WTC11 (cell line): ENCODE data around the gene OSBPL10. TPM values are rescaled to one million over a fixed set of nuclear protein-coding genes. Genes with fewer than 3 reads are reported as not detected.

ENCODE experiments used
- ATAC-seq: fragments of 200-7000 bp; cut with Tn5 transposase; 2 replicates; pipeline ENCODE4 v1.10.0; 2021; ENCODE audit warnings: mild to moderate bottlenecking, moderate library complexity
- CTCF ChIA-PET: fragments of 300-600 bp; sonication (Branson Sonifier 250); formaldehyde crosslinking; loops from one replicate; lab custom pipeline; 2021; ENCODE audit warnings: antibody characterized with exemption; lab: Charles Lee
- POLR2A ChIA-PET: fragments of 350-600 bp; sonication (Branson Sonifier 250); formaldehyde crosslinking; loops from one replicate; lab custom pipeline; 2021; ENCODE audit warnings: antibody characterized with exemption; lab: Charles Lee
- DNase-seq: peaks from one replicate; pipeline ENCODE4 v3.0.0; 2021; ENCODE audit warnings: low spot score
- H3K27ac Mint-ChIP-seq: 2 replicates; pipeline ENCODE4 v1.8.0; 2021; ENCODE audit warnings: mixed read lengths
- H3K27me3 Mint-ChIP-seq: 2 replicates; pipeline ENCODE4 v1.8.0; 2021; ENCODE audit warnings: low read depth, mild to moderate bottlenecking, moderate library complexity, mixed read lengths
- H3K36me3 Mint-ChIP-seq: 2 replicates; pipeline ENCODE4 v1.8.0; 2021; ENCODE audit warnings: mixed read lengths
- H3K4me1 Mint-ChIP-seq: 2 replicates; pipeline ENCODE4 v1.8.0; 2022; ENCODE audit warnings: mixed read lengths
- H3K4me3 Mint-ChIP-seq: 2 replicates; pipeline ENCODE4 v1.8.0; 2021; ENCODE audit warnings: mild to moderate bottlenecking, moderate library complexity, mixed read lengths
- H3K9me3 Mint-ChIP-seq: 2 replicates; pipeline ENCODE4 v1.8.0; 2021; ENCODE audit warnings: mixed read lengths
- CREM ChIP-seq: sonication (generic); formaldehyde crosslinking; IDR thresholded peaks from 2 replicates; pipeline ENCODE4 v1.8.1; 2022; ENCODE audit warnings: mild to moderate bottlenecking, missing genetic modification reagents, moderate library complexity
- ETV6 ChIP-seq: sonication (generic); formaldehyde crosslinking; IDR thresholded peaks from 2 replicates; pipeline ENCODE4 v1.8.1; 2022; ENCODE audit warnings: mild to moderate bottlenecking, missing genetic modification reagents
- GRHL2 ChIP-seq: fragments of 250-450 bp; sonication (Bioruptor Pico); IDR thresholded peaks from 2 replicates; pipeline ENCODE4 v1.8.0; 2022; ENCODE audit warnings: mild to moderate bottlenecking, moderate library complexity; ENCODE audit not compliant: insufficient replicate concordance, severe bottlenecking
- JAZF1 ChIP-seq: fragments of 250-450 bp; sonication (Bioruptor Pico); IDR thresholded peaks from 2 replicates; pipeline ENCODE4 v1.9.0; 2021; ENCODE audit warnings: moderate library complexity, mild to moderate bottlenecking, inconsistent platforms
- NFE2L1 ChIP-seq: sonication (generic); formaldehyde crosslinking; IDR thresholded peaks from 2 replicates; pipeline ENCODE4 v1.8.1; 2023; ENCODE audit warnings: missing genetic modification reagents
- NR2C2 ChIP-seq: sonication (generic); formaldehyde crosslinking; IDR thresholded peaks from 2 replicates; pipeline ENCODE4 v1.8.0; 2022; ENCODE audit warnings: mild to moderate bottlenecking, missing genetic modification reagents
- PRRX2 ChIP-seq: fragments of 250-450 bp; sonication (Bioruptor Pico); IDR thresholded peaks from 2 replicates; pipeline ENCODE4 v1.8.0; 2021; ENCODE audit warnings: mild to moderate bottlenecking
- TEAD1 ChIP-seq: sonication (generic); formaldehyde crosslinking; IDR thresholded peaks from 2 replicates; pipeline ENCODE4 v1.8.0; 2022; ENCODE audit warnings: mild to moderate bottlenecking, missing genetic modification reagents
- ZNF396 ChIP-seq: fragments of 250-450 bp; sonication (Bioruptor Pico); IDR thresholded peaks from 2 replicates; pipeline ENCODE4 v1.8.0; 2021; ENCODE audit warnings: mild to moderate bottlenecking, moderate library complexity, borderline replicate concordance
- total RNA-seq: library from RNA; stranded (reverse); gene quantifications from 3 replicates; pipeline ENCODE4 v1.2.3, GENCODE V29; 2021
- TF ChIP-seq, protein P1 (sequence below): fragments of 250-450 bp; sonication (Bioruptor Pico); IDR thresholded peaks from 2 replicates; pipeline ENCODE4 v2.1.2; 2022; ENCODE audit warnings: mild to moderate bottlenecking, moderate library complexity
- TF ChIP-seq, protein P2 (sequence below): sonication (generic); formaldehyde crosslinking; conservative IDR thresholded peaks from 2 replicates; pipeline ENCODE4 v1.8.1; 2023; ENCODE audit warnings: mild to moderate bottlenecking, low read depth, missing genetic modification reagents, moderate library complexity
- TF ChIP-seq, protein P3 (sequence below): fragments of 250-450 bp; sonication (Bioruptor Pico); IDR thresholded peaks from 2 replicates; pipeline ENCODE4 v1.9.0; 2021; ENCODE audit warnings: mild to moderate bottlenecking
- TF ChIP-seq, protein P4 (sequence below): sonication (generic); formaldehyde crosslinking; IDR thresholded peaks from 2 replicates; pipeline ENCODE4 v1.8.0; 2022; ENCODE audit warnings: missing genetic modification reagents
- TF ChIP-seq, protein P5 (sequence below): sonication (generic); formaldehyde crosslinking; IDR thresholded peaks from 2 replicates; pipeline ENCODE4 v1.8.1; 2022; ENCODE audit warnings: missing genetic modification reagents, borderline replicate concordance
- TF ChIP-seq, protein P6 (sequence below): sonication (generic); formaldehyde crosslinking; IDR thresholded peaks from 2 replicates; pipeline ENCODE4 v1.8.0; 2023; ENCODE audit warnings: mild to moderate bottlenecking, missing genetic modification reagents
- TF ChIP-seq, protein P7 (sequence below): sonication (generic); formaldehyde crosslinking; IDR thresholded peaks from 2 replicates; pipeline ENCODE4 v1.8.1; 2023; ENCODE audit warnings: mild to moderate bottlenecking, missing genetic modification reagents, moderate library complexity
- TF ChIP-seq, protein P8 (sequence below): fragments of 250-450 bp; sonication (Bioruptor Pico); IDR thresholded peaks from 2 replicates; pipeline ENCODE4 v1.9.0; 2021; ENCODE audit warnings: mild to moderate bottlenecking

The OSBPL10 gene
- total RNA-seq, 1 experiment from 2014 or later, result 84.1 TPM

DNA sequence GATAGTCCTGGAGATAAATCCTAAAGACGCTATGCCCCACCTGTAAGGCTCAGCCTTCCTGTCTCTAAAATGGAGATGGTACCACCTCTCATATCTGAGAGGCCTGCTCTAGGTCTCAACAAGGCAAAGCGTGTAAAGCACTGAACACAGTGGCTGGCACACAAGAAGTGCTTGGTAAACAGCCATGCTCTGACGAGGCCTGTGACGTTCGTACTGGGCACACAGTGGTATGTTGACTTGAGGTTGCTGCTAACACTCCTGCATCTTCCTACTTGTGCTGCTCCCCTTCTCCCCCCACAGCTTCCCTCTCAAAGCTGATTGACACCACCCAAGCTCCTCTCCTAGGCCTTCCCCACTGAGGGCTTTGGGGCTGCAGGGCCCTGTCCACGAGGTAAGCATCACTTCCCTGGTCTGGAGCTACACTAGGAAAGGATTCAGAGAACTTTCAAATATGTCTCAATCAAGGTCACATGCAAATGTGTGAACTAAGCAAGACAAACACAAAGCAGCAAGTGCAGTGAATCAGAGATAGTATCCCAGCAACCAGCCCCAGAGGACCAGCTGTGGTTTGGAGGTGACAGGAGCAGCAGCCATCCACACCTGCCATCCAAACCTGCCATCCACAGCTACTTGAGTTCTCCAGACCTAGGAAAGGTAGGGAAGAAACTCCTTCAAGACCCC, 270.8 kb downstream of the OSBPL10 start (continued):
- TF ChIP-seq, protein P1, sequence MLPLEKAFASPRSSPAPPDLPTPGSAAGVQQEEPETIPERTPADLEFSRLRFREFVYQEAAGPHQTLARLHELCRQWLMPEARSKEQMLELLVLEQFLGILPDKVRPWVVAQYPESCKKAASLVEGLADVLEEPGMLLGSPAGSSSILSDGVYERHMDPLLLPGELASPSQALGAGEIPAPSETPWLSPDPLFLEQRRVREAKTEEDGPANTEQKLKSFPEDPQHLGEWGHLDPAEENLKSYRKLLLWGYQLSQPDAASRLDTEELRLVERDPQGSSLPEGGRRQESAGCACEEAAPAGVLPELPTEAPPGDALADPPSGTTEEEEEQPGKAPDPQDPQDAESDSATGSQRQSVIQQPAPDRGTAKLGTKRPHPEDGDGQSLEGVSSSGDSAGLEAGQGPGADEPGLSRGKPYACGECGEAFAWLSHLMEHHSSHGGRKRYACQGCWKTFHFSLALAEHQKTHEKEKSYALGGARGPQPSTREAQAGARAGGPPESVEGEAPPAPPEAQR (CRISPR knock-in tag), result no peak

DNA sequence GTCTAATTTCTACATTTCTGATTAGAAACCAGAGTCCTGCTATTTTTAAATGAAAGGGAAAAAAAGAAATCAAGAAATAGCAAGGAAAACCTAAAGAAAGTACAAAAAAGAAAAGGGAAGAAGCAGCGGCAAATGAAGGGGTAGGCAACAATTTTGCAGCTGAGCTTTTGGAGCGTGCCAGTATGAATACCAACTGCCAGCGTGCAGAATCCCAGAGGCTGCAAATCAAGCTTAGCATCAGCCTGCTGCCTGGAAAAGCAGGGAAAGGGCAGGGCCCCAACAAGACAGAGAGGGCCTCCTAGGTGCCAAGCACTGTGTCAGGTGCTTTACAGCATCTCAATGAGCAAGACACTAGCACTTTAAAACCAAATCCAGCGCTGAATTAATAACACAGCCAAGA, 271.5 kb downstream of the OSBPL10 start:
- POLR2A ChIA-PET, result no interaction called here
- peaks cover 17% of the 10 kb centered on the region for H3K9me3 Mint-ChIP-seq
- TF ChIP-seq, protein P2, sequence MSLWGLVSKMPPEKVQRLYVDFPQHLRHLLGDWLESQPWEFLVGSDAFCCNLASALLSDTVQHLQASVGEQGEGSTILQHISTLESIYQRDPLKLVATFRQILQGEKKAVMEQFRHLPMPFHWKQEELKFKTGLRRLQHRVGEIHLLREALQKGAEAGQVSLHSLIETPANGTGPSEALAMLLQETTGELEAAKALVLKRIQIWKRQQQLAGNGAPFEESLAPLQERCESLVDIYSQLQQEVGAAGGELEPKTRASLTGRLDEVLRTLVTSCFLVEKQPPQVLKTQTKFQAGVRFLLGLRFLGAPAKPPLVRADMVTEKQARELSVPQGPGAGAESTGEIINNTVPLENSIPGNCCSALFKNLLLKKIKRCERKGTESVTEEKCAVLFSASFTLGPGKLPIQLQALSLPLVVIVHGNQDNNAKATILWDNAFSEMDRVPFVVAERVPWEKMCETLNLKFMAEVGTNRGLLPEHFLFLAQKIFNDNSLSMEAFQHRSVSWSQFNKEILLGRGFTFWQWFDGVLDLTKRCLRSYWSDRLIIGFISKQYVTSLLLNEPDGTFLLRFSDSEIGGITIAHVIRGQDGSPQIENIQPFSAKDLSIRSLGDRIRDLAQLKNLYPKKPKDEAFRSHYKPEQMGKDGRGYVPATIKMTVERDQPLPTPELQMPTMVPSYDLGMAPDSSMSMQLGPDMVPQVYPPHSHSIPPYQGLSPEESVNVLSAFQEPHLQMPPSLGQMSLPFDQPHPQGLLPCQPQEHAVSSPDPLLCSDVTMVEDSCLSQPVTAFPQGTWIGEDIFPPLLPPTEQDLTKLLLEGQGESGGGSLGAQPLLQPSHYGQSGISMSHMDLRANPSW (CRISPR knock-in tag), result no peak
- TF ChIP-seq NFE2L1 (CRISPR knock-in tag) (no peak), JAZF1 (no peak), PRRX2 (no peak), CREM (CRISPR knock-in tag) (no peak), ETV6 (CRISPR knock-in tag) (no peak), NR2C2 (no peak), GRHL2 (no peak)
- TF ChIP-seq, protein P3, sequence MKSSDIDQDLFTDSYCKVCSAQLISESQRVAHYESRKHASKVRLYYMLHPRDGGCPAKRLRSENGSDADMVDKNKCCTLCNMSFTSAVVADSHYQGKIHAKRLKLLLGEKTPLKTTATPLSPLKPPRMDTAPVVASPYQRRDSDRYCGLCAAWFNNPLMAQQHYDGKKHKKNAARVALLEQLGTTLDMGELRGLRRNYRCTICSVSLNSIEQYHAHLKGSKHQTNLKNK, result no peak
- TF ChIP-seq, protein P4, sequence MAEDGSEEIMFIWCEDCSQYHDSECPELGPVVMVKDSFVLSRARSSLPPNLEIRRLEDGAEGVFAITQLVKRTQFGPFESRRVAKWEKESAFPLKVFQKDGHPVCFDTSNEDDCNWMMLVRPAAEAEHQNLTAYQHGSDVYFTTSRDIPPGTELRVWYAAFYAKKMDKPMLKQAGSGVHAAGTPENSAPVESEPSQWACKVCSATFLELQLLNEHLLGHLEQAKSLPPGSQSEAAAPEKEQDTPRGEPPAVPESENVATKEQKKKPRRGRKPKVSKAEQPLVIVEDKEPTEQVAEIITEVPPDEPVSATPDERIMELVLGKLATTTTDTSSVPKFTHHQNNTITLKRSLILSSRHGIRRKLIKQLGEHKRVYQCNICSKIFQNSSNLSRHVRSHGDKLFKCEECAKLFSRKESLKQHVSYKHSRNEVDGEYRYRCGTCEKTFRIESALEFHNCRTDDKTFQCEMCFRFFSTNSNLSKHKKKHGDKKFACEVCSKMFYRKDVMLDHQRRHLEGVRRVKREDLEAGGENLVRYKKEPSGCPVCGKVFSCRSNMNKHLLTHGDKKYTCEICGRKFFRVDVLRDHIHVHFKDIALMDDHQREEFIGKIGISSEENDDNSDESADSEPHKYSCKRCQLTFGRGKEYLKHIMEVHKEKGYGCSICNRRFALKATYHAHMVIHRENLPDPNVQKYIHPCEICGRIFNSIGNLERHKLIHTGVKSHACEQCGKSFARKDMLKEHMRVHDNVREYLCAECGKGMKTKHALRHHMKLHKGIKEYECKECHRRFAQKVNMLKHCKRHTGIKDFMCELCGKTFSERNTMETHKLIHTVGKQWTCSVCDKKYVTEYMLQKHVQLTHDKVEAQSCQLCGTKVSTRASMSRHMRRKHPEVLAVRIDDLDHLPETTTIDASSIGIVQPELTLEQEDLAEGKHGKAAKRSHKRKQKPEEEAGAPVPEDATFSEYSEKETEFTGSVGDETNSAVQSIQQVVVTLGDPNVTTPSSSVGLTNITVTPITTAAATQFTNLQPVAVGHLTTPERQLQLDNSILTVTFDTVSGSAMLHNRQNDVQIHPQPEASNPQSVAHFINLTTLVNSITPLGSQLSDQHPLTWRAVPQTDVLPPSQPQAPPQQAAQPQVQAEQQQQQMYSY (CRISPR knock-in tag), result no peak
- TF ChIP-seq, protein P5, sequence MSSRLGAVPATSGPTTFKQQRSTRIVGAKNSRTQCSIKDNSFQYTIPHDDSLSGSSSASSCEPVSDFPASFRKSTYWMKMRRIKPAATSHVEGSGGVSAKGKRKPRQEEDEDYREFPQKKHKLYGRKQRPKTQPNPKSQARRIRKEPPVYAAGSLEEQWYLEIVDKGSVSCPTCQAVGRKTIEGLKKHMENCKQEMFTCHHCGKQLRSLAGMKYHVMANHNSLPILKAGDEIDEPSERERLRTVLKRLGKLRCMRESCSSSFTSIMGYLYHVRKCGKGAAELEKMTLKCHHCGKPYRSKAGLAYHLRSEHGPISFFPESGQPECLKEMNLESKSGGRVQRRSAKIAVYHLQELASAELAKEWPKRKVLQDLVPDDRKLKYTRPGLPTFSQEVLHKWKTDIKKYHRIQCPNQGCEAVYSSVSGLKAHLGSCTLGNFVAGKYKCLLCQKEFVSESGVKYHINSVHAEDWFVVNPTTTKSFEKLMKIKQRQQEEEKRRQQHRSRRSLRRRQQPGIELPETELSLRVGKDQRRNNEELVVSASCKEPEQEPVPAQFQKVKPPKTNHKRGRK, result no peak
- no peaks in the 10 kb centered on the region for H3K27me3 Mint-ChIP-seq
- H3K4me1 Mint-ChIP-seq, result peaks cover 20% of the 10 kb centered on the region
- peaks cover 23% of the 10 kb centered on the region for H3K36me3 Mint-ChIP-seq
- ATAC-seq (no peak), DNase-seq (no peak)
- no peak overlapping the region for H3K4me3 Mint-ChIP-seq
- CTCF ChIA-PET, result no interaction called here
- H3K27ac Mint-ChIP-seq, result no peak overlapping the region

DNA sequence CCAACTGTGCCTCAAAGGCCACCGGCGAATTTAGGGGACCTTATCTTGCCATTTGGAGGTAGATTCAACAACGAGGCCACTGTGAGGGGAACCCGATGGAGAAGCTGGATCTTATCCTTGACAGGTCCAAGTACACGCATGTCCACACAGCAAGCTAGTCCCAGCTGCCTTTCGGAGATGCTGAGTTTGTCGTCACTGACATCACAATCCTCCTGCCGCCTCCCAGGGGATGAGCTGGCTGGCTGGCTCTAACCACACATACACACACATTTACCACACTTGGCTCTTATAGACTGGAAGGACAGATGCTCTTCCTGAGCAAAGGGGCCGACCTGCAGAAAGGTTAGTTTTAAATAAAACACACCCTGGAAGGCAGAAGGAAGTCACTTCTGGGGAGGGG, 272.1 kb downstream of the OSBPL10 start:
- ChIA-PET CTCF (no interaction called here), POLR2A (no interaction called here)
- no peak for DNase-seq
- peaks cover 17% of the 10 kb centered on the region for H3K9me3 Mint-ChIP-seq
- no peak overlapping the region for H3K27ac Mint-ChIP-seq
- H3K36me3 Mint-ChIP-seq, result peaks cover 23% of the 10 kb centered on the region
- no peak overlapping the region for H3K4me3 Mint-ChIP-seq
- H3K4me1 Mint-ChIP-seq, result peaks cover 20% of the 10 kb centered on the region
- H3K27me3 Mint-ChIP-seq, result no peaks in the 10 kb centered on the region
- no peak for ATAC-seq
- TF ChIP-seq, protein P6, sequence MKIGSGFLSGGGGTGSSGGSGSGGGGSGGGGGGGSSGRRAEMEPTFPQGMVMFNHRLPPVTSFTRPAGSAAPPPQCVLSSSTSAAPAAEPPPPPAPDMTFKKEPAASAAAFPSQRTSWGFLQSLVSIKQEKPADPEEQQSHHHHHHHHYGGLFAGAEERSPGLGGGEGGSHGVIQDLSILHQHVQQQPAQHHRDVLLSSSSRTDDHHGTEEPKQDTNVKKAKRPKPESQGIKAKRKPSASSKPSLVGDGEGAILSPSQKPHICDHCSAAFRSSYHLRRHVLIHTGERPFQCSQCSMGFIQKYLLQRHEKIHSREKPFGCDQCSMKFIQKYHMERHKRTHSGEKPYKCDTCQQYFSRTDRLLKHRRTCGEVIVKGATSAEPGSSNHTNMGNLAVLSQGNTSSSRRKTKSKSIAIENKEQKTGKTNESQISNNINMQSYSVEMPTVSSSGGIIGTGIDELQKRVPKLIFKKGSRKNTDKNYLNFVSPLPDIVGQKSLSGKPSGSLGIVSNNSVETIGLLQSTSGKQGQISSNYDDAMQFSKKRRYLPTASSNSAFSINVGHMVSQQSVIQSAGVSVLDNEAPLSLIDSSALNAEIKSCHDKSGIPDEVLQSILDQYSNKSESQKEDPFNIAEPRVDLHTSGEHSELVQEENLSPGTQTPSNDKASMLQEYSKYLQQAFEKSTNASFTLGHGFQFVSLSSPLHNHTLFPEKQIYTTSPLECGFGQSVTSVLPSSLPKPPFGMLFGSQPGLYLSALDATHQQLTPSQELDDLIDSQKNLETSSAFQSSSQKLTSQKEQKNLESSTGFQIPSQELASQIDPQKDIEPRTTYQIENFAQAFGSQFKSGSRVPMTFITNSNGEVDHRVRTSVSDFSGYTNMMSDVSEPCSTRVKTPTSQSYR (CRISPR knock-in tag), result no peak
- TF ChIP-seq, protein P7, sequence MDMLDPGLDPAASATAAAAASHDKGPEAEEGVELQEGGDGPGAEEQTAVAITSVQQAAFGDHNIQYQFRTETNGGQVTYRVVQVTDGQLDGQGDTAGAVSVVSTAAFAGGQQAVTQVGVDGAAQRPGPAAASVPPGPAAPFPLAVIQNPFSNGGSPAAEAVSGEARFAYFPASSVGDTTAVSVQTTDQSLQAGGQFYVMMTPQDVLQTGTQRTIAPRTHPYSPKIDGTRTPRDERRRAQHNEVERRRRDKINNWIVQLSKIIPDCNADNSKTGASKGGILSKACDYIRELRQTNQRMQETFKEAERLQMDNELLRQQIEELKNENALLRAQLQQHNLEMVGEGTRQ (CRISPR knock-in tag), result no peak
- TF ChIP-seq, protein P8, sequence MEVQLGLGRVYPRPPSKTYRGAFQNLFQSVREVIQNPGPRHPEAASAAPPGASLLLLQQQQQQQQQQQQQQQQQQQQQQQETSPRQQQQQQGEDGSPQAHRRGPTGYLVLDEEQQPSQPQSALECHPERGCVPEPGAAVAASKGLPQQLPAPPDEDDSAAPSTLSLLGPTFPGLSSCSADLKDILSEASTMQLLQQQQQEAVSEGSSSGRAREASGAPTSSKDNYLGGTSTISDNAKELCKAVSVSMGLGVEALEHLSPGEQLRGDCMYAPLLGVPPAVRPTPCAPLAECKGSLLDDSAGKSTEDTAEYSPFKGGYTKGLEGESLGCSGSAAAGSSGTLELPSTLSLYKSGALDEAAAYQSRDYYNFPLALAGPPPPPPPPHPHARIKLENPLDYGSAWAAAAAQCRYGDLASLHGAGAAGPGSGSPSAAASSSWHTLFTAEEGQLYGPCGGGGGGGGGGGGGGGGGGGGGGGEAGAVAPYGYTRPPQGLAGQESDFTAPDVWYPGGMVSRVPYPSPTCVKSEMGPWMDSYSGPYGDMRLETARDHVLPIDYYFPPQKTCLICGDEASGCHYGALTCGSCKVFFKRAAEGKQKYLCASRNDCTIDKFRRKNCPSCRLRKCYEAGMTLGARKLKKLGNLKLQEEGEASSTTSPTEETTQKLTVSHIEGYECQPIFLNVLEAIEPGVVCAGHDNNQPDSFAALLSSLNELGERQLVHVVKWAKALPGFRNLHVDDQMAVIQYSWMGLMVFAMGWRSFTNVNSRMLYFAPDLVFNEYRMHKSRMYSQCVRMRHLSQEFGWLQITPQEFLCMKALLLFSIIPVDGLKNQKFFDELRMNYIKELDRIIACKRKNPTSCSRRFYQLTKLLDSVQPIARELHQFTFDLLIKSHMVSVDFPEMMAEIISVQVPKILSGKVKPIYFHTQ, result no peak
- TF ChIP-seq TEAD1 (CRISPR knock-in tag) (no peak), ZNF396 (no peak)
